ENCODE results near the gene KXD1.

DNA sequence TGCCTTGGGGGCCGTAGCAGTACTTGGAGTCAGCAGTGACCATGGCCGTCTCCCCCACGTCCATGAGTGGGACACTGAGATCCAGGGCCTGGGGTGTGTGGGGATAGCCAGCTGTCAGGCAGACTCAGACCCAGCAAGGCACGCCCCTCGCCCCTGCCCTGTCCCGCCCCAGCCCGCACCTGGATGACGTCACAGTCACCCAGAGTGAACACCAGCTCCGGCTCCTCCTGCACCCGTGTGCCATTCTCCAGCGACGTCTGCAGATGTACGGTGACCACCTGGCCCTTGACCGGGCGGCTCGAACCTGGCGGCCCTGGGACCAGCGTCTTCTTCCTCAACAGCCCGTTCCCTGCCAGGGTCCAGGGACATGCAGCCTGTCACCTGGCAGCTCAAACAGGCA is 18.3 kb upstream of the KXD1 start:
- no peak for TF ChIP-seq POLR2A (IDR thresholded peaks at IDR 0.05)
- TF ChIP-seq, protein P1, sequence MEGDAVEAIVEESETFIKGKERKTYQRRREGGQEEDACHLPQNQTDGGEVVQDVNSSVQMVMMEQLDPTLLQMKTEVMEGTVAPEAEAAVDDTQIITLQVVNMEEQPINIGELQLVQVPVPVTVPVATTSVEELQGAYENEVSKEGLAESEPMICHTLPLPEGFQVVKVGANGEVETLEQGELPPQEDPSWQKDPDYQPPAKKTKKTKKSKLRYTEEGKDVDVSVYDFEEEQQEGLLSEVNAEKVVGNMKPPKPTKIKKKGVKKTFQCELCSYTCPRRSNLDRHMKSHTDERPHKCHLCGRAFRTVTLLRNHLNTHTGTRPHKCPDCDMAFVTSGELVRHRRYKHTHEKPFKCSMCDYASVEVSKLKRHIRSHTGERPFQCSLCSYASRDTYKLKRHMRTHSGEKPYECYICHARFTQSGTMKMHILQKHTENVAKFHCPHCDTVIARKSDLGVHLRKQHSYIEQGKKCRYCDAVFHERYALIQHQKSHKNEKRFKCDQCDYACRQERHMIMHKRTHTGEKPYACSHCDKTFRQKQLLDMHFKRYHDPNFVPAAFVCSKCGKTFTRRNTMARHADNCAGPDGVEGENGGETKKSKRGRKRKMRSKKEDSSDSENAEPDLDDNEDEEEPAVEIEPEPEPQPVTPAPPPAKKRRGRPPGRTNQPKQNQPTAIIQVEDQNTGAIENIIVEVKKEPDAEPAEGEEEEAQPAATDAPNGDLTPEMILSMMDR (IDR thresholded peaks at IDR 0.05 in 4 of 5, conservative IDR thresholded peaks at IDR 0.05 in 1 of 5) = no peak
